NCI-H2081 (cell line): Measurements from ENCODE around the gene AIF1L.
A peak's percentile ranks its signal among the peaks of the same experiment; 100 is the strongest.
"Not testable (repeated sequence)": the region's sequence is repeated elsewhere in the genome, so short reads cannot be mapped to it uniquely, and the experiment has no call there.

Experiments
- DNase-seq, 2 experiments: peaks; one replicate each; lab custom pipeline; 2025; lab: John Stamatoyannopoulos, UW

AIF1L gene

DNA sequence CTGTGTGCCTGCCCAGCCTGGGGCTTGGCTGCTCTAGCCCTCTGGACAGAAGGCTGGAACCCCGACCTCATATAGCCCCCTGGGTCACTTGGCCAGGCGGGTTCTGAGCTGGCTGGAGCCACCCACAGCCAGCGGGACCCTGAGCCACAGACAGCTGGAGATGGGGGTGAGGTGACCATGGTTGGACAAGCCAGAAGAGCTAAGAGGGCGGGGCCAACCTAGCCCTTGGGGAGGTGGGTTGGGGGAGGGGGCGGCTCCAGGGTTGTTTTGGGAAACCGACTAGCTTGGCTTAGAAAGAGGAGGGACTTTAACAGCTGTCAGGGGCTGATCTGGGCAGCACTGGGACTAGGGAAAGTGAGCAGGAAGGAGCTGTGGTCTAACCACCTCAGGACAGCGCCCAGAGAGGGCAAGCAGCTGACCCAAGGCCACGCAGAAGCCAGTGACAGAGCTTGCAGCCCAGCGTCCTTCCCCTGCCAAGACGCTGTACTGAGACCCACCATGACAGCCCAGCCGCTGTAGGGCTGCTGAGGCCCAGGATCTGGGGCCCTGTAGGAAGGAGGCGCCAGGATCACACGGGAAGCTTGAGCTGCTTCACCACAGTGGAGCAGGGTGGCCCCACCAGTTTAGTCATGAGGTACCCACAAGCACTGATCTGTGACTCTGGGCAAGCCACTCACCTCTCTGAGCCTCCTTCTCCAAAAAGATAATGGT is 2.2 kb downstream of the AIF1L start:
- no peak for DNase-seq

DNA sequence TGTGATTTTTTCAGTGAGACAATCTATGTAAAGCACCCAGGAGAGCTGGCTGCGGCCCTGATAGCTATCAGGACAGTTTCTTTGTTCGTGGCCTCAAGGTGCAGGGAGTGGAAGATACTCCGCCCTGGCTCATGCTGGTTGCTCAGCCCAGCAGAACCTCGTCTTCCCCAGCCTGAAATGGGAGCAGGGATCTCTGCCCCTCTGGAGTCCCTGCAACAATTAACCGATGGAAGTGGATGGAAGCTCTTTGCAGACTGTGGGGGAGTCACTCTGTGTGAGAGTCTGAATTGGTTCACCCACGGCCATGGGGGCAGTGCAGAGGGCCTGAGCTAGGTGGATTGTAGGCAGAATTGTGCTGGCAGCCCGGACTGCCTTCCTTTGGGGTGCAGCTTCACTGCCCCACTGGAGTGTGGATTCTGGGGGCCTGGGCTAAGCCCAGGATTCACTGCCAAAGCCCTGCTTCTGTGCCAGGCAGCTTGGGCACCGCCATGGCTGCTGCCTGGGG is 2.8 kb downstream of the AIF1L start:
- DNase-seq: no peak

GRCh38 chr9:131099845-131100244 is 3.5 kb downstream of the AIF1L start:
- DNase-seq: not testable (repeated sequence)

DNA sequence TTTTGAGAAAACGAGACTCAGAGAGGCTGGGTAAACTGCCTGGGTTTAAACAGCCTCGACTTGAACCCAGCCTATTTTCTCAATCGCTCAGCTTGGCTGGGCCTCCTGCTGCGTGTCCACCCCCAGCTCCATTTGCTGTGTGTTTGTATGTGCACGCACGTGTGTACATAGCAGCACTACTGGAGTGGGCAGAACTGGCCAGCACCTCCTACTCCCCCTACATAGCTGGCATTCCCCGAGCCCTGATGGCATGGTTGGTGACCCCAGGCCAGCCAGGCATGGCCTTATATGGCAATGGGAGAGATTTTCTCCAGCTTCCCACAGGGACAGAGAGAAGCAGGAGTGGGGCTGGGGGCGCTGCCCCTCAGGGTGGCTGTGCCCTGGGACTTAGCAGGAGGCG is 4.1 kb downstream of the AIF1L start:
- DNase-seq: no peak

GRCh38 chr9:131101207-131101964 is 5.1 kb downstream of the AIF1L start:
- no peak for DNase-seq

GRCh38 chr9:131103024-131103423 is 6.7 kb downstream of the AIF1L start:
- DNase-seq: no peak

GRCh38 chr9:131103535-131103934 is 7.2 kb downstream of the AIF1L start:
- DNase-seq: no peak

DNA sequence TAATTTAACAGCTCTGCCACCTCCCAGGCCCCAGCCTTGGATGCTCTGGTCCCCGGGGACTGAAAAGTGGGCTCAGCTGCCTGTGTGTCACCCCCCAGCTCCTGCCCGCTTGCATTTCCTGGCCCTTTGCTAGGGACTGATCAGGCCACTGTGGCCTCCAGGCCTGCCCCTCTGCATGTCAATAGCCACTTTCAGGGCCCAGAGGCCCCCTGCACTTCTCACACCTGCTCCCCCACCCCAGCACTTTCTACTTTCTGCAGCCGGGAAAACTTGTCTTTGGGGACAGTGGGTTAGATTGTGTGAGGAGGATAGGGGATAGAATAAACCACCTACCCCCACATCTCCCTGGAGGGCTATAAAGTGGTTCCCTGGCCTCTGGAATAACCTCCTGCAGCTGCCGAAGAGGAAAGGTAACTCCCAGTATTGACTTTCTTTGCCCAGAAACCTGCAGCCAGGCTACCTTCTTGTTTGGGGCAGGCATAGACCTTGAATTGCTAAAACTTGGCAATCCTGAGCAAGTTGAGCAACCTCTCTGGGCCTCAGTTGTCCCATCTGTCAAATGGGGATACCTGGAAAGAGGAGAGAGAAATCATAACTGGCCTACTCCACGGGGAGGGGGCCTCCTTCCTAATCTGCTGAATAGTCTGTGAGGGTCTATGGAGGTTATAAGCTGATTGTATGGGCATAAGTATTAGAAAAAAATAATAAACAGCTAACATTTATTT is 7.8 kb downstream of the AIF1L start:
- DNase-seq: no peak

DNA sequence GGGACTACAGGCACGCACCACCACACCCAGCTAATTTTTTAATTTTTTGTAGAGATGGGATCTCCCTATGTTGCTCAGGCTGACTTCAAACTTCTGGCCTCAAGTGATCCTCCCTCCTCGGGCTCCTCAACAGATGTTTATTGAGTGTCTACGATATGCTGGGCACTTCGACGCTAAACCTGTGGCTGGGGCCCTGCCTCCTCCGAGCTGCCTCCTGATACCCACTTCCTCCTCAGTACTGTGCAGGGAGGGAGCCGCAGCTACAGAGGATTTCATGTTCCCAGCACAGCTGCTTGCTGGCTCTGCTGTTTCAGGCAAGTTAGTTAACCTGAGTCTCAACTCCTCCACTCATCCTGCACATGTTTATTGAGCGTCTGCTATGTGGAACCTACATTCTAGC is 9.6 kb downstream of the AIF1L start:
- no peak for DNase-seq

DNA sequence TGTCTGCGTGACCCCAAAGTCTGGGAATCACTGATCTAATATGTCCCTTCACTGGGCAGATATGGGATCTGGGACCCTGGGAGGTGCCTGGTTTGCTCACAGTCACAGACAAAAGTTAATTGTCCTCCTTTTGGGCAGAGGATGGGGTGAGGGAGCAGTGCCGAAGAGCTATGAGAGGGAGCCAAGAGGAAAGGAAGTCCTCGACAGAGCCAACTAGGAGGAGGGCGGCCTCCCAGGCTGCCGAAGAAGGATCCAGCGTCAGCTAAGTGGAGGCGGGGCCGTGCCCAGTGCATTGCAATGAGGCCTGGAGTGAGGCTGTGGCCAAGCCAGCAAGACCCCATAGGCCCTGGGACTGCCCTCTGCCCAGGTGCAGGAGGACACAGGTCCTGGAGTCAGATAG is 11.4 kb downstream of the AIF1L start:
- no peak for DNase-seq

DNA sequence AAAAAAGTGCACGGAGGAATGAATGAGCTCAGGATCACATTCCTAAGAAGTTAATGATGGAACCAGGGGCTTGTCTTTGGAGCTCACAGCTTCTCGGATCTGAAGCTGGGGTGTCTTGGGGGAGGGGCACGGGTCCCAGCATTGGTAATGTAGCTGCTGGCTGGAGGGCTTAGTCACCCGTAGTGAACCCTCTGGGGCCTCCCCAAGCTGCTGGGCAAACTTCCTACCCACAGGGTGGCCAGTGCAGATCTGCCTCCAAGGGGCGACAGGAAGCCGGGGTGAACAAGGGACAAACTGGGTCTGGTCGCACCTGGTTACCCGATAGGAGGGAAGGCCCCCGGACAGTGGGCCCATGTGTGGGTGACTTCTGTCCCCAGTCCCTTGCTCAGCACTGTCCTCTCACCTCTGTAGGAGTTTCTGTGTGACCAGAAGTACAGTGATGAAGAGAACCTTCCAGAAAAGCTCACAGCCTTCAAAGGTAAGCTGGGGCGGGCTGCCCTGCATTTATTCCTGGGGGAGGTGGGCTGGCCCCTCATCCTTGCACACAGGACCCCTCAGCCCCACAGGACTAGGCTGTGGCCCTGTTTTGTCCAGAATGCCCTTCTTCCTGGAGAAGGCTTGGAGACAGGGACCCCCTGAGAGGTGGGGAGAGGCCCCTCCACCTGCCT is 15.0 kb downstream of the AIF1L start:
- no peak for DNase-seq

- no peak for DNase-seq
Measured at GRCh38 chr9:131111854-131112311, 15.6 kb downstream of the AIF1L start.

DNA sequence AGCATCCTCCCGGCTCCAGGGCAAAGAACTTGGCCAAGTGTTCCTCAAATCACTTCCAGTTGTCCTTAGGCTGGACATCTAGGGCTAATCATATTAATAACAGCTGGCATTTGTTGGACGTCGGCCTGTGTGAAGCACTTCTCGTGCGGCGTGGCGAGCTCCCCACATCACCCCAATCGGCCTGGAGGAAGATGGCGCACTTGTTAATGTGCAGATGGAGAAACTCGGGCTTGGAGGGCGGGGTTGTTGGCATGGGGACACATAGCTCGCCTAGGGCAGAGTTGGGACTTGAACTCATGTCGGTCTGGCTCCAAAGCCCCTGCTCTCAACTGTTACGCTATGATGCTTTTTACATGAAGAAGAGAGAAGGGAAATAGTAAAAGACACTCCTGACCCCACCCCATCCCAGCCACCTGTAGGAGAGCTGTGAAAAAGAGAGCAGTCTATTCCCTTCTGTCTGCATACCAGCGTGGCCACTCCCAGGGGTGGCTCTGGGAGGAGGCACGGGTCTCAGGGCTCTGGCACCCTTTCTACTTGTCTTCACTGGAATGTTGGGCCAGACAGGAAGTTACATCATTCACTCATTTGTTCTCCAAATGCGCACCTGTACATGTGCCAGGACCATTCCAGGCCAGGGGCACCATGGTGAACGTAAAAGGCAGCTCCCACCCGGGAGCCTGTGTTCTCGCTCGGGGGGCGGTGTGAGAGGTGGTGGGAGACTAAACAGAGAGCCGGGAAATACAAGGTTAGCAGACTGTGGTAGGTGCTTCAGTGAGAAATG is 16.2 kb downstream of the AIF1L start:
- no peak for DNase-seq

- no peak for DNase-seq
Measured at GRCh38 chr9:131113655-131114054, 17.3 kb downstream of the AIF1L start.

GRCh38 chr9:131114084-131114535 is 17.8 kb downstream of the AIF1L start:
- DNase-seq: no peak

DNA sequence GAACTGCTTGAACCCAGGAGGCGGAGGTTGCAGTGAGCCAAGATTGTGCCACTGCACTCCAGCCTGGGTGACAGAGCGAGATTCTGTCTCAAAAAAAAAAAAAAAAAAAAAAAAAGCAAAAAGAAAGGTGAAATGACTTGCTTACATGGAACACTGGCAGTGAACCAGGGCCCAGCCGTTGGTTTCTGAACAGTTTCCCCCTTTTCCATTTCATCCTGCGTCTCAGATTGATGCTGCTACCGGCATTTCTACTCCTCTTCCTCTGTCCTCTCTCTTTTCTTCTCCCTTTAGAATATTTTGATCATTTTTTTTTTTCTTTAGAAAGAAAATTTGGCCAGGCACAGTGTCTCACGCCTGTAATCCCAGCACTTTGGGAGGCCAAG is 19.0 kb downstream of the AIF1L start:
- not testable (repeated sequence) for DNase-seq

- peak; percentile 21 to 46 for DNase-seq
Measured at GRCh38 chr9:131116281-131117120, 20.2 kb downstream of the AIF1L start.

- peak; percentile 10 to 46 for DNase-seq
Measured at GRCh38 chr9:131117121-131117761, 20.9 kb downstream of the AIF1L start.

DNA sequence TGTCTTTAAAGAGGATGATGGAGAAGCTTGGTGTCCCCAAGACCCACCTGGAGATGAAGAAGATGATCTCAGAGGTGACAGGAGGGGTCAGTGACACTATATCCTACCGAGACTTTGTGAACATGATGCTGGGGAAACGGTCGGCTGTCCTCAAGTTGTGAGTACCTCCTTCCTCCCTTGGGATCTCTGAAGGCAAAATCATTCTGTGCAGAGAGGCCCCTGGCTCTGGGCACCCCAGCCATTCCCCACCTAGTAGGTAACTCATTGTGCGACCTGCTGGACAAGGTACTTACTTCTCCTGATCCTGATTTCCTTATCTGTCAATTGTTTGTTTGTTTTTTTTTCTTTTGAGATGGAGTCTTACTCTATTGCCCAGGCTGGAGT is 21.4 kb downstream of the AIF1L start:
- DNase-seq: no peak

DNA sequence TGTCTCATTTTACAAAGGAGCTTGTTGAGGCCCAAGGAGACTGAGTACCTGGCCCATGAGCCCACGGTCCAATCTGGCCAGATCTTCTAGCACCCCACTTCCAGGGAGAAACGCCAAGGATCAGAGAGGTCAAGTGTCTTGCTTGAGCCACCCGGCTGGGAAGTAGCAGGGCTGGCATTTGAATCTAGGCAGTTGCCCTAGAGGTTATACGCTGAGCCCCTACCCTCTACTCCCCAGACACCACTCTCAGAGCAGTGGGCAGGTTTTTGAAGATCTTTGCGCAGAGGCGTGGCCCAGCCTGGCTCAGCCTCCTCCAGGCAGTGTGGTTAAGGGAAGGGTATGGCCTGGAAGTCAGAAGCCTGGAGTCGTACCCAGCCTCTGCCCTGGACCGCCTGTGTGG is 23.3 kb downstream of the AIF1L start:
- DNase-seq: no peak
